ENCODE data around the gene EIF1B. TPM values are rescaled to one million over a fixed set of nuclear protein-coding genes. Genes with fewer than 3 reads are reported as not detected.

Gene EIF1B
- total and polyA plus RNA-seq, 2 of the 13 experiments (the other 11 are each of a cell fraction or from before 2014, with no cell fraction given), result 12.7 to 29.1 TPM

DNA sequence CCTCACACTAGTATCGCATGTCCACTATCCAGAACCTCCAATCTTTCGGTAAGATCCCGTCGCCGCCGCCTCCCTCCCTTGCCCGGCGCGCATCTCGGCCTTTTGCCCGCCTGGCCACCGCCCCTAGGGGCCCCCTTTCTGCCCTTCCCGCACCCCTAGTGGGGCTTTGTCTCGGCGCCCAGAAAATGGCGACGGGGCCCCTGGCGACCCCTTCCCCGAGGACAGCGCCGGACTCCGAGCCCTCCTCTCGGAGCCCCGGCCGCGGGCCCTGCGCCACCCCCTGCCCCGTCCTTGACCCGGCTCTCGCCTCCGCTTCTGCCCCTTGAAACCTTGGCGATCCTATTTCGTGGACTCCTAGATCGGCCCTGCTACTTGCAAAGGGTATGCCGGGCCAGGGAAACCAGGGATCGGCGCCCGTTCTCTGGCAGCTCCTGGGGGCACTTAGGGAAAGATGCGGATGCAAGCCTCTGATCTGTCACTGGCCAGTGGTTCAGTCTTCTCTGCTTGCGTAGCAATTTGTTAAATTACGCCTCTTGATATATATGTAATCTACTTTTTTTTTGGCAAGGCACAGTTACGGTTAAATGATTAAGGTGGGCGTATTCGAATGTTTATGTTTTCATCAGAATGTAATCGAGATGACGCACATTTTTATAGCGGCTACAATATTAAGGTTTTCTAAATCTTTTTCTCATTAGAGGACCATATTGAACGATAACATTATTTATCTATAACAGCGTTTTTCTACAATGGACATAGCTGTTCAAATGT, 603 bp downstream of the EIF1B start (continued):
- TF ChIP-seq, protein P1, sequence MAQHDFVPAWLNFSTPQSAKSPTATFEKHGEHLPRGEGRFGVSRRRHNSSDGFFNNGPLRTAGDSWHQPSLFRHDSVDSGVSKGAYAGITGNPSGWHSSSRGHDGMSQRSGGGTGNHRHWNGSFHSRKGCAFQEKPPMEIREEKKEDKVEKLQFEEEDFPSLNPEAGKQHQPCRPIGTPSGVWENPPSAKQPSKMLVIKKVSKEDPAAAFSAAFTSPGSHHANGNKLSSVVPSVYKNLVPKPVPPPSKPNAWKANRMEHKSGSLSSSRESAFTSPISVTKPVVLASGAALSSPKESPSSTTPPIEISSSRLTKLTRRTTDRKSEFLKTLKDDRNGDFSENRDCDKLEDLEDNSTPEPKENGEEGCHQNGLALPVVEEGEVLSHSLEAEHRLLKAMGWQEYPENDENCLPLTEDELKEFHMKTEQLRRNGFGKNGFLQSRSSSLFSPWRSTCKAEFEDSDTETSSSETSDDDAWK (CRISPR knock-in tag; IDR thresholded peaks at IDR 0.05), result no peak
- TF ChIP-seq, protein P2, sequence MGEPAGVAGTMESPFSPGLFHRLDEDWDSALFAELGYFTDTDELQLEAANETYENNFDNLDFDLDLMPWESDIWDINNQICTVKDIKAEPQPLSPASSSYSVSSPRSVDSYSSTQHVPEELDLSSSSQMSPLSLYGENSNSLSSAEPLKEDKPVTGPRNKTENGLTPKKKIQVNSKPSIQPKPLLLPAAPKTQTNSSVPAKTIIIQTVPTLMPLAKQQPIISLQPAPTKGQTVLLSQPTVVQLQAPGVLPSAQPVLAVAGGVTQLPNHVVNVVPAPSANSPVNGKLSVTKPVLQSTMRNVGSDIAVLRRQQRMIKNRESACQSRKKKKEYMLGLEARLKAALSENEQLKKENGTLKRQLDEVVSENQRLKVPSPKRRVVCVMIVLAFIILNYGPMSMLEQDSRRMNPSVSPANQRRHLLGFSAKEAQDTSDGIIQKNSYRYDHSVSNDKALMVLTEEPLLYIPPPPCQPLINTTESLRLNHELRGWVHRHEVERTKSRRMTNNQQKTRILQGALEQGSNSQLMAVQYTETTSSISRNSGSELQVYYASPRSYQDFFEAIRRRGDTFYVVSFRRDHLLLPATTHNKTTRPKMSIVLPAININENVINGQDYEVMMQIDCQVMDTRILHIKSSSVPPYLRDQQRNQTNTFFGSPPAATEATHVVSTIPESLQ (CRISPR knock-in tag; conservative IDR thresholded peaks at IDR 0.05), result no peak
- TF ChIP-seq AGO2 (optimal IDR thresholded peaks at IDR 0.05; ENCODE audit: low read depth, low read length) (peak; percentile 96), ZNF781 (CRISPR knock-in tag; IDR thresholded peaks at IDR 0.05; ENCODE audit: borderline replicate concordance, not compliant biosample characterization) (no peak), NR2C2 (CRISPR knock-in tag; IDR thresholded peaks at IDR 0.05; ENCODE audit: borderline replicate concordance) (no peak; the same call in 1 of the 2 replicates), REL (CRISPR knock-in tag; conservative IDR thresholded peaks at IDR 0.05) (0 out of 2 replicates have a peak, but pooled peaks have one; percentile 2), GABPB1 (CRISPR knock-in tag; IDR thresholded peaks at IDR 0.05) (no peak), KLF9 (CRISPR knock-in tag; IDR thresholded peaks at IDR 0.05; ENCODE audit: low read depth) (no peak), ZNF501 (CRISPR knock-in tag; IDR thresholded peaks at IDR 0.05) (peak; percentile 39; the same call in 1 of the 2 replicates), ZNF709 (CRISPR knock-in tag; IDR thresholded peaks at IDR 0.05) (peak; percentile 14; the same call in 1 of the 2 replicates), RAD21 (CRISPR knock-in tag; IDR thresholded peaks at IDR 0.05) (no peak), NR2F1 (CRISPR knock-in tag; IDR thresholded peaks at IDR 0.05) (peak in 1 of 2 experiments; percentile 73; a peak in 3 of 4 replicates), FOXA3 (CRISPR knock-in tag; IDR thresholded peaks at IDR 0.05) (no peak), ZSCAN9 (CRISPR knock-in tag; IDR thresholded peaks at IDR 0.05; ENCODE audit: borderline replicate concordance) (0 out of 2 replicates have a peak, but pooled peaks have one; percentile 21), NCOR1 (IDR thresholded peaks at IDR 0.05; ENCODE audit: borderline replicate concordance, low read length) (no peak), PAX8 (CRISPR knock-in tag; IDR thresholded peaks at IDR 0.05; ENCODE audit: borderline replicate concordance) (no peak), SOX13 (IDR thresholded peaks at IDR 0.05) (no peak), SOX13 (CRISPR knock-in tag; conservative IDR thresholded peaks at IDR 0.05 in 1 of 2, IDR thresholded peaks at IDR 0.05 in 1 of 2) (peak in 1 of 2 experiments; percentile 10; a peak in 1 of 4 replicates), ZNF350 (CRISPR knock-in tag; IDR thresholded peaks at IDR 0.05; ENCODE audit: borderline replicate concordance, low read depth) (no peak), ZNF34 (CRISPR knock-in tag; IDR thresholded peaks at IDR 0.05; ENCODE audit: borderline replicate concordance) (no peak)
- TF ChIP-seq, protein P3, sequence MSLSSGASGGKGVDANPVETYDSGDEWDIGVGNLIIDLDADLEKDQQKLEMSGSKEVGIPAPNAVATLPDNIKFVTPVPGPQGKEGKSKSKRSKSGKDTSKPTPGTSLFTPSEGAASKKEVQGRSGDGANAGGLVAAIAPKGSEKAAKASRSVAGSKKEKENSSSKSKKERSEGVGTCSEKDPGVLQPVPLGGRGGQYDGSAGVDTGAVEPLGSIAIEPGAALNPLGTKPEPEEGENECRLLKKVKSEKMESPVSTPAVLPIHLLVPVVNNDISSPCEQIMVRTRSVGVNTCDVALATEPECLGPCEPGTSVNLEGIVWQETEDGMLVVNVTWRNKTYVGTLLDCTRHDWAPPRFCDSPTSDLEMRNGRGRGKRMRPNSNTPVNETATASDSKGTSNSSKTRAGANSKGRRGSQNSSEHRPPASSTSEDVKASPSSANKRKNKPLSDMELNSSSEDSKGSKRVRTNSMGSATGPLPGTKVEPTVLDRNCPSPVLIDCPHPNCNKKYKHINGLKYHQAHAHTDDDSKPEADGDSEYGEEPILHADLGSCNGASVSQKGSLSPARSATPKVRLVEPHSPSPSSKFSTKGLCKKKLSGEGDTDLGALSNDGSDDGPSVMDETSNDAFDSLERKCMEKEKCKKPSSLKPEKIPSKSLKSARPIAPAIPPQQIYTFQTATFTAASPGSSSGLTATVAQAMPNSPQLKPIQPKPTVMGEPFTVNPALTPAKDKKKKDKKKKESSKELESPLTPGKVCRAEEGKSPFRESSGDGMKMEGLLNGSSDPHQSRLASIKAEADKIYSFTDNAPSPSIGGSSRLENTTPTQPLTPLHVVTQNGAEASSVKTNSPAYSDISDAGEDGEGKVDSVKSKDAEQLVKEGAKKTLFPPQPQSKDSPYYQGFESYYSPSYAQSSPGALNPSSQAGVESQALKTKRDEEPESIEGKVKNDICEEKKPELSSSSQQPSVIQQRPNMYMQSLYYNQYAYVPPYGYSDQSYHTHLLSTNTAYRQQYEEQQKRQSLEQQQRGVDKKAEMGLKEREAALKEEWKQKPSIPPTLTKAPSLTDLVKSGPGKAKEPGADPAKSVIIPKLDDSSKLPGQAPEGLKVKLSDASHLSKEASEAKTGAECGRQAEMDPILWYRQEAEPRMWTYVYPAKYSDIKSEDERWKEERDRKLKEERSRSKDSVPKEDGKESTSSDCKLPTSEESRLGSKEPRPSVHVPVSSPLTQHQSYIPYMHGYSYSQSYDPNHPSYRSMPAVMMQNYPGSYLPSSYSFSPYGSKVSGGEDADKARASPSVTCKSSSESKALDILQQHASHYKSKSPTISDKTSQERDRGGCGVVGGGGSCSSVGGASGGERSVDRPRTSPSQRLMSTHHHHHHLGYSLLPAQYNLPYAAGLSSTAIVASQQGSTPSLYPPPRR (CRISPR knock-in tag; IDR thresholded peaks at IDR 0.05; ENCODE audit: borderline replicate concordance), result no peak

Measured in HepG2 (cell line).